Neural progenitor cell (in vitro differentiated cells): Measurements from ENCODE around the gene ANKRD11. TPM values are rescaled to one million over a fixed set of nuclear protein-coding genes. Genes with fewer than 3 reads are reported as not detected.
A peak's percentile ranks its signal among the peaks of the same experiment; 100 is the strongest.

Experiments used
- DNase-seq: peaks from one replicate; pipeline ENCODE4 v3.0.0-alpha.2; 2016; ENCODE audit warnings: low spot score
- H2AFZ ChIP-seq: fragments of 200-600 bp; sonication (generic); replicated peaks from 2 replicates; pipeline ENCODE4 v1.6.1; 2016; ENCODE audit warnings: antibody characterized with exemption
- H3F3A ChIP-seq: fragments of 200-600 bp; sonication (generic); 2 replicates; pipeline ENCODE4 v1.6.1; 2016; ENCODE audit warnings: antibody characterized with exemption, low read depth
- H3K27ac ChIP-seq: fragments of 200-600 bp; sonication (generic); 2 replicates; pipeline ENCODE4 v1.5.1; 2016; ENCODE audit warnings: mild to moderate bottlenecking
- H3K27me3 ChIP-seq: fragments of 200-600 bp; sonication (generic); 2 replicates; pipeline ENCODE4 v1.6.1; 2016; ENCODE audit warnings: mild to moderate bottlenecking, moderate library complexity
- H3K36me3 ChIP-seq: fragments of 200-600 bp; sonication (generic); 2 replicates; pipeline ENCODE4 v1.5.1; 2016
- H3K4me1 ChIP-seq: fragments of 200-600 bp; sonication (generic); 2 replicates; pipeline ENCODE4 v1.6.1; 2016; ENCODE audit warnings: mixed run types
- H3K4me2 ChIP-seq: fragments of 200-600 bp; sonication (generic); 2 replicates; pipeline ENCODE4 v1.6.1; 2016
- H3K4me3 ChIP-seq: fragments of 200-600 bp; sonication (generic); 2 replicates; pipeline ENCODE4 v1.5.1; 2016
- H3K79me2 ChIP-seq: fragments of 200-600 bp; sonication (generic); 2 replicates; pipeline ENCODE4 v1.6.1; 2016; ENCODE audit warnings: low read depth
- H3K9ac ChIP-seq: fragments of 200-600 bp; sonication (generic); 2 replicates; pipeline ENCODE4 v1.6.1; 2016
- H3K9me3 ChIP-seq: fragments of 200-600 bp; sonication (generic); 2 replicates; pipeline ENCODE4 v1.5.1; 2016; ENCODE audit warnings: low read depth
- H4K20me1 ChIP-seq: fragments of 200-600 bp; sonication (generic); 2 replicates; pipeline ENCODE4 v1.6.1; 2016; ENCODE audit warnings: low read depth
- H3K27ac Mint-ChIP-seq: 3 replicates; pipeline ENCODE4 v1.8.0; 2021; ENCODE audit warnings: mixed read lengths
- H3K27me3 Mint-ChIP-seq: 2 replicates; pipeline ENCODE4 v1.8.0; 2022; ENCODE audit warnings: low read depth, mild to moderate bottlenecking, inconsistent platforms, moderate library complexity, mixed read lengths; ENCODE audit not compliant: insufficient read depth
- H3K36me3 Mint-ChIP-seq: 3 replicates; pipeline ENCODE4 v1.8.0; 2021; ENCODE audit warnings: mixed read lengths
- H3K4me1 Mint-ChIP-seq: 3 replicates; pipeline ENCODE4 v1.8.0; 2021; ENCODE audit warnings: mixed read lengths
- H3K4me3 Mint-ChIP-seq: 3 replicates; pipeline ENCODE4 v1.8.0; 2021; ENCODE audit warnings: mild to moderate bottlenecking, moderate library complexity, mixed read lengths
- H3K9me3 Mint-ChIP-seq: 3 replicates; pipeline ENCODE4 v1.8.0; 2020; ENCODE audit warnings: mixed read lengths
- EZH2 ChIP-seq: fragments of 200-600 bp; sonication (generic); IDR thresholded peaks from 2 replicates; pipeline ENCODE4 v1.6.1; 2017; ENCODE audit warnings: antibody characterized with exemption, mild to moderate bottlenecking, moderate library complexity
- EZH2phosphoT487 ChIP-seq: fragments of 200-600 bp; sonication (generic); IDR thresholded peaks from 2 replicates; pipeline ENCODE4 v1.6.1; 2017; ENCODE audit warnings: antibody characterized with exemption
- total RNA-seq: library from RNA; depleted of rRNA; stranded (reverse); fragments of >200 nt; gene quantifications from 2 replicates; pipeline ENCODE4 v1.2.3, GENCODE V29; 2015; ENCODE audit warnings: low replicate concordance
- TF ChIP-seq, protein P1 (sequence below): fragments of 200-600 bp; sonication (generic); IDR thresholded peaks from 2 replicates; pipeline ENCODE4 v1.5.1; 2017; ENCODE audit warnings: antibody characterized with exemption, mild to moderate bottlenecking

The ANKRD11 gene
- total RNA-seq, 1 donor from 2014 or later = 47.3 TPM

- Histone ChIP-seq H3K4me3 (no peak overlapping the region), H3K36me3 (no peaks in the 10 kb centered on the region), H3K9ac (no peak overlapping the region), H3K27ac (no peak overlapping the region), H3K27me3 (no peaks in the 10 kb centered on the region), H3K79me2 (peaks cover 100% of the 10 kb centered on the region), H3K4me1 (peaks cover 72% of the 10 kb centered on the region), H3K4me2 (no peak overlapping the region), H3K9me3 (no peaks in the 10 kb centered on the region), H3F3A (peaks cover 17% of the 10 kb centered on the region), H2AFZ (no peak overlapping the region), H4K20me1 (peaks cover 100% of the 10 kb centered on the region)
- TF ChIP-seq EZH2phosphoT487 (no peak), EZH2 (no peak)
- TF ChIP-seq, protein P1, sequence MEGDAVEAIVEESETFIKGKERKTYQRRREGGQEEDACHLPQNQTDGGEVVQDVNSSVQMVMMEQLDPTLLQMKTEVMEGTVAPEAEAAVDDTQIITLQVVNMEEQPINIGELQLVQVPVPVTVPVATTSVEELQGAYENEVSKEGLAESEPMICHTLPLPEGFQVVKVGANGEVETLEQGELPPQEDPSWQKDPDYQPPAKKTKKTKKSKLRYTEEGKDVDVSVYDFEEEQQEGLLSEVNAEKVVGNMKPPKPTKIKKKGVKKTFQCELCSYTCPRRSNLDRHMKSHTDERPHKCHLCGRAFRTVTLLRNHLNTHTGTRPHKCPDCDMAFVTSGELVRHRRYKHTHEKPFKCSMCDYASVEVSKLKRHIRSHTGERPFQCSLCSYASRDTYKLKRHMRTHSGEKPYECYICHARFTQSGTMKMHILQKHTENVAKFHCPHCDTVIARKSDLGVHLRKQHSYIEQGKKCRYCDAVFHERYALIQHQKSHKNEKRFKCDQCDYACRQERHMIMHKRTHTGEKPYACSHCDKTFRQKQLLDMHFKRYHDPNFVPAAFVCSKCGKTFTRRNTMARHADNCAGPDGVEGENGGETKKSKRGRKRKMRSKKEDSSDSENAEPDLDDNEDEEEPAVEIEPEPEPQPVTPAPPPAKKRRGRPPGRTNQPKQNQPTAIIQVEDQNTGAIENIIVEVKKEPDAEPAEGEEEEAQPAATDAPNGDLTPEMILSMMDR = no peak
- Mint-ChIP-seq H3K27me3 (peaks cover 6% of the 10 kb centered on the region), H3K9me3 (no peaks in the 10 kb centered on the region), H3K27ac (no peak overlapping the region), H3K4me3 (no peak overlapping the region), H3K36me3 (peaks cover 2% of the 10 kb centered on the region), H3K4me1 (peaks cover 80% of the 10 kb centered on the region)
- no peak for DNase-seq
These were observed 80.0 kb downstream of the ANKRD11 start for GRCh38 chr16:89410322-89410721.

DNA sequence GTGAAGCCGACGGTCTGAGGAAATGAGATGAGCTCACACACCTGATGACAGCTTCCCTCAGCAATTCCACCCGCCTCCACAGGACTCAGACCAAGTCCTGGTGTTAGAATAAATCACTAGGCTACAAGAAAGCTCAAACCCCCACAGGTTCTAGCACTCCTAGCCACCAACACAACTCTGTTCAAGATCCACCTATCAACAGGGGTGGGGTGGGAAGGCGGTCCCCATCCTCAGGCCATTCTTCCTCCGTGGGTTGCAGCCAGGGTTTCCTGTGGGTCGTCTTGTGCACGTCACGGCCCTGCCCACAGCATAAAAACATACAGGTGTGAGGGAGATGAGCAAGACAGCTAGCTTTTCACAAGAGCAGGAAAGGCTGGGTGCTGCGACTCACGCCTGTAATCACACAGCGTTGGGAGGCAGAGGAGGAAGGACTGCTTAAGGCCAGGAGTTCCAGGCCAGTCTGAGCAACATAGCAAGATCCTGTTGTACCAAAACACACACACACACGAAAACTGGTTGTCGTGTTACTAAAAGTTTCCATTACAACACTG is 81.1 kb downstream of the ANKRD11 start:
- Histone ChIP-seq H3K27me3 (no peaks in the 10 kb centered on the region), H3F3A (peaks cover 17% of the 10 kb centered on the region), H3K27ac (no peak overlapping the region), H3K79me2 (peaks cover 100% of the 10 kb centered on the region), H3K4me1 (peaks cover 77% of the 10 kb centered on the region), H3K4me2 (no peak overlapping the region), H4K20me1 (peaks cover 100% of the 10 kb centered on the region), H2AFZ (no peak overlapping the region), H3K9me3 (no peaks in the 10 kb centered on the region), H3K9ac (no peak overlapping the region), H3K4me3 (no peak overlapping the region), H3K36me3 (no peaks in the 10 kb centered on the region)
- H3K9me3 Mint-ChIP-seq = no peaks in the 10 kb centered on the region
- H3K27ac Mint-ChIP-seq = peak overlapping the region; percentile 21
- peaks cover 77% of the 10 kb centered on the region for H3K4me1 Mint-ChIP-seq
- TF ChIP-seq EZH2 = no peak
- TF ChIP-seq, protein P1 = no peak
- no peak for TF ChIP-seq EZH2phosphoT487
- H3K4me3 Mint-ChIP-seq = no peak overlapping the region
- no peak for DNase-seq
- peaks cover 6% of the 10 kb centered on the region for H3K27me3 Mint-ChIP-seq
- peaks cover 2% of the 10 kb centered on the region for H3K36me3 Mint-ChIP-seq

DNA sequence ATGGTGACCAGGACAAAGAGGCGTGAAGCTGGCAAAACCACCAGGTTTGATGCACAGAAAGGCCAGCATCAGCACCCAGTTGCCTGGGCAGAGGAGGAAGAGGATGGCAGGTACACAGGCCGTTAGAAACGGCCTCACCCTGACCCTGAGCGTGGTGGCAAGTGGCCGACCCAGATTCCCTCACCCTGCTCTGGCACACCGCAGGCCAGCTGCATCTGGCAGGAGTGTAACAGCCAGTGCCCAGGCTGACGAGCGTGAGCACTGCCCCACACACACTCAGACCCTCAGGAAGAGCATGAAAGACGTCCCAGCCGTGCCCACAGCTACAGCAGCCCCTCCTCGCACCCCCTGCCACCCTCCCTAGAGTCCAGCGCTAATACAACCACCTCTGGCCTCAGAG is 82.0 kb downstream of the ANKRD11 start:
- Mint-ChIP-seq H3K36me3 (peaks cover 1% of the 10 kb centered on the region), H3K4me3 (no peak overlapping the region), H3K27me3 (peaks cover 6% of the 10 kb centered on the region), H3K4me1 (peaks cover 81% of the 10 kb centered on the region), H3K9me3 (no peaks in the 10 kb centered on the region), H3K27ac (no peak overlapping the region)
- Histone ChIP-seq H3K36me3 (no peaks in the 10 kb centered on the region), H3K9ac (no peak overlapping the region), H3F3A (peaks cover 8% of the 10 kb centered on the region), H3K27me3 (no peaks in the 10 kb centered on the region), H3K4me3 (no peak overlapping the region), H4K20me1 (peaks cover 100% of the 10 kb centered on the region), H3K4me2 (no peak overlapping the region), H3K27ac (peak overlapping the region; percentile 39), H2AFZ (no peak overlapping the region), H3K4me1 (peaks cover 77% of the 10 kb centered on the region), H3K79me2 (peaks cover 100% of the 10 kb centered on the region), H3K9me3 (no peaks in the 10 kb centered on the region)
- TF ChIP-seq EZH2phosphoT487 (no peak), EZH2 (no peak)
- TF ChIP-seq, protein P1 = no peak
- no peak for DNase-seq
